Epithelial cell of esophagus (primary cell): ENCODE results near the gene AMH.

Experiments used
- DNase-seq: peaks from one replicate; pipeline ENCODE4 v3.0.0; 2010; ENCODE audit warnings: low read depth
- H3K4me3 ChIP-seq: 2 replicates; pipeline ENCODE4 v1.5.1; 2011; ENCODE audit warnings: mild to moderate bottlenecking, low read length, control low read depth
- CTCF ChIP-seq: IDR thresholded peaks from 2 replicates; pipeline ENCODE4 v1.5.1; 2011; ENCODE audit warnings: low read depth, mild to moderate bottlenecking, low read length, control low read depth, inconsistent platforms; ENCODE audit not compliant: insufficient read depth; ENCODE audit errors: missing control alignments

AMH gene

GRCh38 chr19:2230033-2230531 lies 19.0 kb upstream of the AMH start:
- DNase-seq: no peak
- TF ChIP-seq CTCF: no peak
- no peak overlapping the region for H3K4me3 ChIP-seq

DNA sequence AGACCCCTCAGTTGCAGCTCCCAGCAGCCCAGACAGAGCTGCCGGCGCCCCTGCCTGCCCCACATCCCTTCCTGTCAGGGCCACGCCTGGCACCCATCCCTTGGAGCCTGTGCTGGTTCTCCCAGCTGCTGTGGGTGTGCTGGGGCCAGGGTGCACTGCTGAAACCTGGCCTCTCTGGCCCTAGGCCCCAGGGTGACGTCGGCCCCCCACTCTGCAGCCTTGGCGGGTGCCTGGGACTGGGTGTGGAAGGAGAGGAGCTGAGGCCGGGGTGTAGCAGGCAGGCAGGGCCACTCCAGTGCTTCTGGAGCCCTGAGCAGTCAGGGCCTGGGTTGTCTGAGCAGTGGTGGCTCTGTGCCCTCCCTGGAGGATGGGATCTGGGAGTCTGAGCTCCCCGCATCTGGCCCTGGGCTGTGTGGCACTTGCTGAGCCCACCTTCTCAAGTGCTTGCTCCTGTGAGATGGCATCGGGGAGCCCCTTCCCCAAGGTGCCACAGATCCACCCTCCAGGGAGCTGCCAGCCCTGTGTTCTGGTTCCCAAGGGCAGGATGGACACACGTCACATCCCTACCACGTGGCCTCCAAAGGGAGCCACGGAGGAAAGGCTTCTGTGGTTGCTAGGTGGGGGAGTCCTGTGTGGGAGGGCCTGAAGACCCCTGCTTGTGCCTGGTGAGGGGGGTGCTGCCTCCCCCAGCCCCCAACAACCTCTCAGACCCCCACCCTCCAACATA lies 18.2 kb upstream of the AMH start:
- no peak for DNase-seq
- H3K4me3 ChIP-seq: no peak overlapping the region
- no peak for TF ChIP-seq CTCF

DNA sequence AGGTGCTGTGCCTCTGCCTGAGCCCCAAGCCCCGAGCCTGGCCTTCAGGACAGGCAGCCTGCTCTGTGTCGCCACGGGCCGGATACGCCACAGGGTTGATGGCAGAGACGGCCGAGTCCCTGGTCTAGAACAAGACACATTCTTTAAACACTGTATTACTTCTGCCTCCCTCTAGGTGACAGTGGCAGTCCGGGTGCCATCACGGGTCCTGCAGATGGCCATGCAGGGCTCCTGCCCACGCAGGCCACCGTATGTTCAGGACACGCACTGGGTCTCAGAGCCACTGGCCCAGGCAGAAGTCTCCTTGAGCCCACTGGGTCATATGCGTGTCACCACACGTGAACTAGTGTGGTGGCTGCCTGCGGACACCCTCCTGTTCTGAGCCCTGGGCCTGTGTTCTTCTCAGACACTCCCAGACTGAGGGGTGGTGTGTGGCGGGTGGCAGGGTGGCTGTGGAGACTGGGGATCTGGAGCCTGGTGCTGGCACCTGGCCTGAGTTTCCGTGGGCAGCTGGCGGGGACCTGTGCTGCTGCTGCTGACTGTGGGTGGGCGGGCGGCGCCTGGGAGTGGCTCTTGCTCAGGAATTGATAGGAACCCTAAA lies 17.4 kb upstream of the AMH start:
- DNase-seq: no peak
- no peak overlapping the region for H3K4me3 ChIP-seq
- TF ChIP-seq CTCF: peak; percentile 24

DNA sequence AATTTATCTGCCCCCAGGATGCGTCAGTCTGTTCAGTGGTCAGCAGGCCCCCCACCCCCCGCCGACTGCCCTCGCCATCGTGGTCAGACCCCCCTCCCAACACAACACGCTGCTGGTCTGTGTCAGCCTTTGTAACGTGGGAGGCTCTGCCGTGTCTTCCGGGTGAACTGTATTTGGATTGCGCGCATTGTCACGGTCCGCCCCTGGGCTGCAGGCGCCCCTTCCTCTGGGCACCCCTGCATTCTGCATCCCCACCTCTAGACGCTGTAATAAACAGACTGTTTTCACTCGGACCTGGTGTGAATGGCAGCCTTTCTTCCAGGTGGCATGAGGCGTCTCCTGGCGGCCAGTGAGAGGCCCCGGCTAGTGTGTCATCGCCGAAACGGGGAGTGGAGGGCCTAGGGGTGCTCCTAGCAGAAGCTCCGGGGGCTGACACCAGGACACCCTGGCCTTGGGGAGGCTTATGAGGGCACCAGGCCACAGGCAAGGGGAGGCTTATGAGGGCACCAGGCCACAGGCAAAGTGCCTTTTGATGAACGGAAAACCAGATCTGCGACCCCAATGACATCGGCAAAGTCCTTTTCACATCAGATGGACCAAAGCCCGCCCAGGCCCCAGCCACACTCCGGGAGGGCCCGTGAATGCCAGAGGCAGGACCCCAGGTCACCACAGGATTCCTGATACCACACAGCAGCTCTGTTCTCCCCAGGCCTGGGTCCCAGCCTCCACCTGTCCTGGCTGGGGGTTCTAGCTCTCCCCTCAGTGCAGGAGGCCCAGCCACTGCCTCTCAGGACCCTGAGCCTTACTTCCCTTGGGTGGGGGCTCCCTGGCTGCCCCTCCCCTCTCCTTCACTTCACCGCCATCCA lies 16.6 kb upstream of the AMH start:
- DNase-seq: no peak
- no peak for TF ChIP-seq CTCF
- H3K4me3 ChIP-seq: no peak overlapping the region

DNA sequence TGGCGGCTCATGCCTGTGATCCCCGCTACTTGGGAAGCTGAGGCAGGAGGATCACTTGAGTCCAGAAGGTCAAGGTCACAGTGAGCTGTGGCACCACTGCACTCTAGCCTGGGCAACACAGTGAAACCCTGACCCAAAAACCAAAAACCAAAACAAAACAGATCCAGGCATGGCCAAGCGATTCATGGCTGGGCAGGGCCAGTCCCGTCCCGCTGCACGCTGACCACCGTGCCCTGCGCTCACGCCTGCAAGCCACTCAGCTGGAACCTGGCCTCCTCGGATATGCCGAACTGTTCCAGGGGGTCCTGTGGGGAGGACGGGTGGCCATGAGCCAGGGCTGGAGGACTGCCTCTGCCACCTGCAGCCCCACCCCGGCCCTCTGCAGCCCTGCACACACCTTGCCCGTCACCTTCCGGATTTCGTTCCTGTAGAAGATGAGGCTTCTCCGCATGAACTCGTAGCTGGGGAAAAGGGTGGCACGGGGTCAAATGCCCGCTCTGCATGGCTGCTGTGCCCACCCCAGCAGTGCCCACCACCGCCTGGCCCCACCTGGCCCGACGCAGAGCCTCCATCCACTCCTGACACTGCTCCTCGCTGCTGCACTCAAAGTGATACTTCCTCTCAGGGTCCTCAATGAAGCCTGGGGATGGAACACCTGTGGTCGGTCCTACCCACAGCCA lies 15.4 kb upstream of the AMH start:
- no peak overlapping the region for H3K4me3 ChIP-seq
- no peak for DNase-seq
- TF ChIP-seq CTCF: no peak

- TF ChIP-seq CTCF: no peak
- H3K4me3 ChIP-seq: peak overlapping the region; percentile 81
- DNase-seq: peak; percentile 38
These were observed 14.1 kb upstream of the AMH start for GRCh38 chr19:2234996-2235380.
